Muscle of leg (tissue), 11 donors: ENCODE measurements around the gene PLCB1. TPM values are rescaled to one million over a fixed set of nuclear protein-coding genes. Genes with fewer than 3 reads are reported as not detected.

Source experiments
- DNase-seq: peaks from one replicate; pipeline ENCODE4 v3.0.0; 2013
- H3K27ac ChIP-seq: one replicate; pipeline ENCODE4 v1.5.1; 2013; ENCODE audit warnings: mild to moderate bottlenecking, low read length, control low read depth
- H3K27me3 ChIP-seq: one replicate; pipeline ENCODE4 v1.6.1; 2013; ENCODE audit warnings: low read length; ENCODE audit not compliant: control insufficient read depth, insufficient read depth
- H3K36me3 ChIP-seq: one replicate; pipeline ENCODE4 v1.6.1; 2013; ENCODE audit warnings: low read length; ENCODE audit not compliant: control insufficient read depth, insufficient read depth
- H3K4me1 ChIP-seq: one replicate; pipeline ENCODE4 v1.6.1; 2013; ENCODE audit warnings: low read length; ENCODE audit not compliant: control insufficient read depth, insufficient read depth
- H3K4me3 ChIP-seq: one replicate; pipeline ENCODE4 v1.5.1; 2013; ENCODE audit warnings: low read length, control low read depth
- H3K9me3 ChIP-seq: replicated peaks from 2 replicates; pipeline ENCODE4 v1.6.1; 2013; ENCODE audit warnings: low read depth, low read length; ENCODE audit not compliant: control insufficient read depth
- WGBS: methylation state at CpG from one replicate; pipeline ENCODE4 v1.1.5; 2013; ENCODE audit warnings: missing lambda C conversion rate; ENCODE audit not compliant: insufficient coverage; 5-methylcytosine and 5-hydroxymethylcytosine counted together
- polyA plus RNA-seq, 8 donors: library from polyadenylated mRNA; unstranded; fragments of 120-200 nt; gene quantifications; one replicate each; pipeline versions ENCODE4 v1.2.1 to v1.2.3, GENCODE V29; 2013; ENCODE audit warnings: inconsistent platforms in 1 of 8, low replicate concordance in 1 of 8; ENCODE audit not compliant: insufficient read length in 8 of 8, insufficient read depth in 1 of 8
- total RNA-seq: library from RNA; stranded (reverse); fragments of 120-200 nt; gene quantifications from one replicate; pipeline ENCODE4 v1.2.4, GENCODE V29; 2013

The PLCB1 gene
- total and polyA plus RNA-seq, 9 donors = 6.8 to 14.3 (median 9.0) TPM

- H3K27me3 ChIP-seq = no peaks in the 10 kb centered on the region
- no peak overlapping the region for H3K4me3 ChIP-seq
- H3K4me1 ChIP-seq = no peaks in the 10 kb centered on the region
- no peak for DNase-seq
- H3K27ac ChIP-seq = no peak overlapping the region
- no peaks in the 10 kb centered on the region for H3K9me3 ChIP-seq
- 88% methylated on average over 6 of the region's 8 CpGs for WGBS
- H3K36me3 ChIP-seq = no peaks in the 10 kb centered on the region
These were observed 366.5 kb downstream of the PLCB1 start for GRCh38 chr20:8498571-8498970.

DNA sequence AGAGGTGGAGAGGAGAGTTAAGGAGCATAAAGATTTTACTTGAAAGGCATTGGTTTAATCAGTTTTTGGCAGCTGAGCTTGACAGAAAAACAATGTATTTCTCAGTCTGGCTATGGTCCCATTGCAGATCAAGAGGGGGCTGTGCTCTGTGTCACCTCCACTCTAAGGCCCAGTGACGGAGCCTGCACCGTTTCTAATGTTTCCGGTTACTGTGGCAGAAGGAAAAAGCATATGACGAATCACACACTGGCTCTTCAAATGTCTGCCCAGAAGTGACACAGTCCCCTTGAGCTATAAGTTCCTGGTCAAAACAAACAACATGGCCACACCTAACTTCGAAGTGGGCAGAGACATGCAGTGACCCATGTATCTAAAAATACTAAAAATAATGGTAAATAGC, 372.0 kb downstream of the PLCB1 start:
- no peak overlapping the region for H3K4me3 ChIP-seq
- DNase-seq = no peak
- H3K9me3 ChIP-seq = no peaks in the 10 kb centered on the region
- H3K36me3 ChIP-seq = no peaks in the 10 kb centered on the region
- WGBS = 83% methylated on average over 4 of the region's 5 CpGs
- H3K27ac ChIP-seq = no peak overlapping the region
- no peaks in the 10 kb centered on the region for H3K4me1 ChIP-seq
- H3K27me3 ChIP-seq = no peaks in the 10 kb centered on the region

- no peaks in the 10 kb centered on the region for H3K9me3 ChIP-seq
- H3K4me1 ChIP-seq = no peaks in the 10 kb centered on the region
- H3K27me3 ChIP-seq = no peaks in the 10 kb centered on the region
- no peaks in the 10 kb centered on the region for H3K36me3 ChIP-seq
- H3K4me3 ChIP-seq = no peak overlapping the region
- no CpG with 5 or more reads among the region's 4 CpGs for WGBS
- H3K27ac ChIP-seq = no peak overlapping the region
- DNase-seq = peak; percentile 58
These were observed 373.6 kb downstream of the PLCB1 start for GRCh38 chr20:8505476-8506200.

GRCh38 chr20:8507231-8507630, 375.2 kb downstream of the PLCB1 start:
- H3K27ac ChIP-seq = no peak overlapping the region
- no peak for DNase-seq
- H3K9me3 ChIP-seq = no peaks in the 10 kb centered on the region
- no peaks in the 10 kb centered on the region for H3K4me1 ChIP-seq
- no peaks in the 10 kb centered on the region for H3K36me3 ChIP-seq
- no peak overlapping the region for H3K4me3 ChIP-seq
- no peaks in the 10 kb centered on the region for H3K27me3 ChIP-seq
- WGBS = no CpG with 5 or more reads among the region's 3 CpGs

GRCh38 chr20:8509809-8510208, 377.7 kb downstream of the PLCB1 start:
- H3K27ac ChIP-seq = no peak overlapping the region
- WGBS = no CpG with 5 or more reads among the region's 1 CpG
- no peak for DNase-seq
- H3K27me3 ChIP-seq = no peaks in the 10 kb centered on the region
- no peaks in the 10 kb centered on the region for H3K4me1 ChIP-seq
- H3K9me3 ChIP-seq = no peaks in the 10 kb centered on the region
- H3K4me3 ChIP-seq = no peak overlapping the region
- H3K36me3 ChIP-seq = no peaks in the 10 kb centered on the region

- H3K4me3 ChIP-seq = no peak overlapping the region
- no peaks in the 10 kb centered on the region for H3K4me1 ChIP-seq
These were observed 378.7 kb downstream of the PLCB1 start for GRCh38 chr20:8510808-8511207.

DNA sequence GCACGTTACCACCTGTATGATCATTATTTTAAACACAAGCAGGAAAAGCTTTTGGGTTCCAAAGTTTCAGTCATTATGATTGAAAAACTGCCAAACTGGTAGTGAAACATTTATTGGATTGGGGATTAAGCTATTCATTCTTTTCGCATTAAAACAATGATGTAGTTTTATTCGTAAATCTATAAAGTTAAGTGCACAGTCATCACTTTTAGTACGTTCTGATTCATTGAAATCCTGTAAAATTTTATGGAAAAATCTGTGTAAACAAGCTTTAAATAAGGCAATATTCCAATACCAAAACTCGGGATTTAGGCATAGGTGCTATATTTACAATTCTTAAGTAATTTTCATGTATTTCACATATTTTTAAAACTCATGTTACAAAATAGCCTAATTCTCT, 379.9 kb downstream of the PLCB1 start:
- Histone ChIP-seq H3K27me3 (no peaks in the 10 kb centered on the region), H3K27ac (no peak overlapping the region), H3K4me1 (no peaks in the 10 kb centered on the region), H3K36me3 (no peaks in the 10 kb centered on the region), H3K4me3 (no peak overlapping the region), H3K9me3 (no peaks in the 10 kb centered on the region)
- whole genome bisulfite sequencing = no CpG with 5 or more reads among the region's 5 CpGs
- no peak for DNase-seq

More at GRCh38 chr20:8510808-8511207, 378.7 kb downstream of the PLCB1 start:
- no peak for DNase-seq
- H3K27ac ChIP-seq = no peak overlapping the region
- no peaks in the 10 kb centered on the region for H3K9me3 ChIP-seq
- H3K36me3 ChIP-seq = no peaks in the 10 kb centered on the region
- no peaks in the 10 kb centered on the region for H3K27me3 ChIP-seq

DNA sequence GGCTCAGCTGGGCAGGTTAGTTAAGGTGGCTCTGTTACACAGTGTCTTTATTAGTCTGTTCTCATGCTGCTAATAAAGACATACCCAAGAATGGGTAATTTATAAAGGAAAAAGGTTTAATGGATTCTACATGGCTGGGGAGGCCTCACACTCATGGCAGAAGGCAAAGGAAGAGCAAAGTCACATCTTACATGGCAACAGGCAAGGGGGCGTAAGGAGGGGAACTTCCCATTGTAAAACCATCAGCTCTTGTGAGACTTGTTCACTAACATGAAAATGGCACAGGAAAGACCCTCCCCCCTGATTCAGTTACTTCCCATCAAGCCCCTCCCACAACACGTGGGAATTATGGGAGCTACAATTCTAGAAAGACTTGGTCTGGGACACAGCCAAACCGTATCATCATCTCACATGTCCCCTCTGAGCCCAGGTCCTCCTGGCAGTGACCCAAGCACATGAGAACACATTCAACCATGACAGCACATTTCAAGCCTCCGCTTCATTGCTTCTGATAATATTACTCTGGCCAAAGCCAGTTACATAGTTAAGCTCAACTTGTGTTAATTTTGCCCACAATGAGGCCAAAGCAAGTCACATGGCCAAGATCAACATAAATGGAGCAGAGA, 383.9 kb downstream of the PLCB1 start:
- Histone ChIP-seq H3K27ac (no peak overlapping the region), H3K27me3 (no peaks in the 10 kb centered on the region), H3K4me1 (no peaks in the 10 kb centered on the region), H3K36me3 (no peaks in the 10 kb centered on the region), H3K4me3 (no peak overlapping the region), H3K9me3 (no peaks in the 10 kb centered on the region)
- WGBS = 94% methylated on average over 4 of the region's 4 CpGs
- no peak for DNase-seq

- Histone ChIP-seq H3K4me1 (no peaks in the 10 kb centered on the region), H3K27ac (no peak overlapping the region), H3K27me3 (no peaks in the 10 kb centered on the region), H3K36me3 (no peaks in the 10 kb centered on the region), H3K9me3 (no peaks in the 10 kb centered on the region), H3K4me3 (no peak overlapping the region)
- no peak for DNase-seq
- WGBS = 88% methylated on average over 4 of the region's 4 CpGs
These were observed 386.8 kb downstream of the PLCB1 start for GRCh38 chr20:8518878-8519277.

DNA sequence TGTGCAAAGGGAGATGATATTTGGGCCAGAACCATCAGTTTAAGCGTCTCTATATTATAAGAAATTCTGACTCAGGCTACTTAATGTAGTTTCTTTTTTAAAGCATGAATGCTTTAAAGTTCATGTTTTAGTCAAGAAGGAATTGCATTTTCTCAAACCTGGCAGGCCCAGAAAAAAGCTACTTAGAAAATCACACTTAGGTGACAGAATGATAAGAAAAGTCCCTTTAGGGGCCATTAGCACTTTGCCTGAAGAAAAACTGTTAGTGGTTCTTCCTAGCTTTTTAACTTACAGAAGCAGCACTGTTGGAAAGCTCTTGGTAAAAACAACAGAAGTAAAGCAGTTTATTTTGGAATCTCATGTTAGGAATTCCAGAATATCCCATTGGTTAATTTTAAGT, 387.8 kb downstream of the PLCB1 start:
- Histone ChIP-seq H3K9me3 (no peaks in the 10 kb centered on the region), H3K4me1 (no peaks in the 10 kb centered on the region), H3K27me3 (no peaks in the 10 kb centered on the region), H3K36me3 (no peaks in the 10 kb centered on the region), H3K27ac (no peak overlapping the region), H3K4me3 (no peak overlapping the region)
- DNase-seq = no peak
- no CpG with 5 or more reads among the region's 1 CpG for WGBS
